ENCODE data around the gene HOTAIR.

DNA sequence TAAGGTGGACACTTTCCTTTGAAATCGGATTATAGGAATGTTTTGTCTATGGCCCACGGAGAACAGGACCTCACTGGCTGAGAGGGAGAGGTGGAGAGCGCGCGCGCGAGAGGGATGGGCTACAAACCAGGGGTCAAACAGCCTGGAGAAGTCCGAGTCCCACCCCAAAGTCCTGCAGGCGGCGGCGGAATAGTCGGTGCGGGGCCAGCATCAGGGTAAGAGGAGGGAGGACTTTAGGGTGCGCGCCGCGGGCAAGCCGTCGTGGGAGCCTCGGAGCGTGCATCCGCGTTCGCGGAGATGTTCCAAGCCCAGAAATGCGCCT, 30.7 kb upstream of the HOTAIR start:
- TF ChIP-seq EZH2 (optimal IDR thresholded peaks at IDR 0.05; ENCODE audit: low read depth, low read length), result no peak
- TF ChIP-seq, protein P1, sequence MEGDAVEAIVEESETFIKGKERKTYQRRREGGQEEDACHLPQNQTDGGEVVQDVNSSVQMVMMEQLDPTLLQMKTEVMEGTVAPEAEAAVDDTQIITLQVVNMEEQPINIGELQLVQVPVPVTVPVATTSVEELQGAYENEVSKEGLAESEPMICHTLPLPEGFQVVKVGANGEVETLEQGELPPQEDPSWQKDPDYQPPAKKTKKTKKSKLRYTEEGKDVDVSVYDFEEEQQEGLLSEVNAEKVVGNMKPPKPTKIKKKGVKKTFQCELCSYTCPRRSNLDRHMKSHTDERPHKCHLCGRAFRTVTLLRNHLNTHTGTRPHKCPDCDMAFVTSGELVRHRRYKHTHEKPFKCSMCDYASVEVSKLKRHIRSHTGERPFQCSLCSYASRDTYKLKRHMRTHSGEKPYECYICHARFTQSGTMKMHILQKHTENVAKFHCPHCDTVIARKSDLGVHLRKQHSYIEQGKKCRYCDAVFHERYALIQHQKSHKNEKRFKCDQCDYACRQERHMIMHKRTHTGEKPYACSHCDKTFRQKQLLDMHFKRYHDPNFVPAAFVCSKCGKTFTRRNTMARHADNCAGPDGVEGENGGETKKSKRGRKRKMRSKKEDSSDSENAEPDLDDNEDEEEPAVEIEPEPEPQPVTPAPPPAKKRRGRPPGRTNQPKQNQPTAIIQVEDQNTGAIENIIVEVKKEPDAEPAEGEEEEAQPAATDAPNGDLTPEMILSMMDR (IDR thresholded peaks at IDR 0.05; ENCODE audit: low read length), result no peak
- TF ChIP-seq EZH2phosphoT487 (IDR thresholded peaks at IDR 0.05; ENCODE audit: low read length), result no peak

All from MM.1S (cell line).